Measurements from ENCODE around the gene ZFP92.

ZFP92 gene

DNA sequence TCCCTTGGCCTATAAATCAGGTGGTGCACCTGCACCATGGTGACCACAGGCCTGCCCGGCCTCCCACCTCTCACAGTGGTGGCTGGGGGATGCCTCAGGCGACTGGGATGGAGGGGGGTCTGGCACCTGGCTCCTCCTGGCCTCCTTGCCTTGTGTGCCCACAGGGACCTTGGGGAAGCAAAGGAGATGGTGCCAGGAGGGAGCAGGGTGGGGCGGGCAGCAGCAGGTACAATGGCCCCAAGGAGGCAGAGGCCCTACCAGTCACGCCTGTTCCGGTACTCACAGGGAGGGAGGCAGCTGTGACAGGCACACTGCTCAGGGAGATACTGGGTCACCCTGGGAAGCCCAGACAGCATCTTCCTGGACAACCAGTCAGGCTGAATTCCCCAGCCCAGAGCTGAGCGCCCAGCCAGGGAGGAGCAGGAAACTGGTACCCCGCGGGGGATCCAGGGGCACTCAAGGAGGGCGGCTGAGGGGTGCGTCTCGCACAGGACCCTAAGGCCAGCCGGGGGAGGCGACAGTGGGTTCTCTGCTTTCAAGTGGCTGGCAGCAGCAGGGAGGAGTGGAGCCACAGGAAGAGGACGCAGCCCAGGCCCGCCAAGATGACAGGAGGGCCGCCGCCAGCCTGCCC is 35.8 kb downstream of the ZFP92 start:
- Mint-ChIP-seq H3K4me3 (no peak overlapping the region), H3K4me1 (ENCODE audit: low read depth) (no peaks in the 10 kb centered on the region), H3K9me3 (ENCODE audit: low read depth) (no peaks in the 10 kb centered on the region), H3K27me3 (no peaks in the 10 kb centered on the region), H3K36me3 (no peaks in the 10 kb centered on the region), H3K27ac (no peak overlapping the region)

DNA sequence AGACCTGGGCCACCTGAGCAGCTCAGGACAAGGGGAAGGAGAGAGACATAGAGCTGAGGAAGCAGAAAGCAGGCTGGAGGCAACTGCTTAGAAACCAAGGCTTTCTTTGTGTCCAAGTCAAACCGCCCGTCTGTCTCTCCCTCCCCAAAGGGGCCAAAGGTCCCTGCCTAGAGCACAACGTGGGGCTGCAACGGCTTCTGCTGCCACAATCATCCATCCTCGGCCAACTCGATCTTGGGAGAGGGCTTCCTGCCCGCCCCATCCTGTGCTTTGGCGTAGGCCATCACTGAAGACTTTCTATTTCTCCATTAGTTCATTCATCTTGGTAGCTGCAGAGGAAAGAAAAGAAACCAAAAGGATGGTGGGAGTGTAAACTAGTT is 36.3 kb downstream of the ZFP92 start:
- Mint-ChIP-seq H3K4me1 (ENCODE audit: low read depth) (no peaks in the 10 kb centered on the region), H3K9me3 (ENCODE audit: low read depth) (no peaks in the 10 kb centered on the region), H3K36me3 (no peaks in the 10 kb centered on the region), H3K27me3 (no peaks in the 10 kb centered on the region), H3K27ac (no peak overlapping the region), H3K4me3 (no peak overlapping the region)

DNA sequence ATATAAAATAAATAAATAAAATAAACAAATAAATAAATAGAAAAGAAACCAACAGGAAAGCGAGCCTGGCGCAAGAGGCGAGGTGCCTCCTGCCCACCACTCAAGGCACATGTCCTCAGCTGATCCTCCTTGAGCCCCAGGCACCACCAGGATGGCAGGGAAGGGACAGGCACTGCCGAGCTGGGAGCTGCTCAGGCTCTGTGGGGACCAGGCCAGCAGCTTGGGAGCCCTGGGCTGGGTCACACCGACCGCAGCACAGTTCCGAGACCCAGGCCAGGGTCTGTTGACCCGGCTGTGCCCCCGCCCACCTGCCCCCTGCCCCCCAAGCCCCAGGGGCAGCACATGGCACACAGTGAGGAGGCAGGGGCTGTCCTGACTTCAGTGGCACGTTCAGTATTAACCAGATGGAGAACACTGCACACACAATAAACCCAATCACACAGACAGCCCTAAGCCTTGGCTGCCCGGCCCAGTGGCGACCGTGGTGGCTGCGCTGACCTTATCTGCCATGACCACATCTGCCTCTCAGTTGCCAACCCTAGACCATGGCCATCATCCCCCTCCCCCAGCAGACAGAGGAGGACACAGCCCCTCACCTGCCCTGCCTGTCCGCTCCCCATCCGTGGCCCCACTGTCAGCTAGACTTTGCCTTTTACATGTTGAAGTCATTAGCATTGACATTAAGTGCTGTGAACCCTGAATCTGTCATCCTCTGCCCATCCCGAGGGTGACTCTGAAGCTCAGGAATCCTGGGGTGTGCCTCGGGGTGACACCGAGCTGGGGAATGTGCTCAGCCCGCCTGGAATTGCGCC is 37.5 kb downstream of the ZFP92 start:
- Mint-ChIP-seq H3K27me3 (no peaks in the 10 kb centered on the region), H3K4me1 (ENCODE audit: low read depth) (no peaks in the 10 kb centered on the region), H3K4me3 (no peak overlapping the region), H3K27ac (no peak overlapping the region), H3K9me3 (ENCODE audit: low read depth) (no peaks in the 10 kb centered on the region), H3K36me3 (no peaks in the 10 kb centered on the region)

DNA sequence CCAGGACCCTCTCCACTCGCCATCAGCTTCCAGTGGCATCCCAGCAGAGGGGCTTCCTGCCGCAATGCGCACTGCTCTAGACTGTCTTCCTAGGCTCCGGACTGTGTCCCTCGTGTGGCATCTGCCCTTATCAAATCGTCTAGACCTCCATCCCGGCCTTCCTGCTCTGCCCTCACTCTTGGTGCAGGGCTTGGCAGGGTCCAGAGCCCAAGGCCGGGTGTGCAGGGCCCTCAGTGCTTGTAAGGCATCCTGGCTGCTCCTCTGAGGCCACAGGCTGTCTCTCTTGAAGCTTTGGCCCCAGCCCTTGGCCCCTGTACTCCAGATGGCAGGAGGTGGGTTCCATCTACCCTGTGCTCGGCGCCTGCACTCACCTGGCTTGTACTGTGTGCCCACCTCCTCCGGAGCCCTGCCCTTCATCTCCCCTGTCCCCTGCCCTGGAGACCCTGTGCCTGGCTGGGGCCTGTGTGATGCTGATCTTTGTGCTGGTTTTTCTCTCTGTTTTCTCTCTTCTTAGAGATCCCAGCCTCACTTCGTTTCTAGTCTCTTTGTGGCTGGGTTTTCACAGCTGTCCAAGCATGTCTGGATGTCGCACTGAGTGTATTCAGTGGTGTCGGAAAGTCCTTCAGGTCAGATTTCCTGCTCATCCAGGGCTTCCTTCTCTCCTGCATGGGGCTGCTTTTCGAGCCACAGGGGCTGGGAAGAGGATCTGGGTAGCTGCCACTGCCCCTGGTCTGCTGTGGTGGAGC is 38.3 kb downstream of the ZFP92 start:
- Mint-ChIP-seq H3K36me3 (no peaks in the 10 kb centered on the region), H3K27me3 (no peaks in the 10 kb centered on the region), H3K9me3 (ENCODE audit: low read depth) (no peaks in the 10 kb centered on the region), H3K27ac (no peak overlapping the region), H3K4me3 (no peak overlapping the region), H3K4me1 (ENCODE audit: low read depth) (no peaks in the 10 kb centered on the region)

DNA sequence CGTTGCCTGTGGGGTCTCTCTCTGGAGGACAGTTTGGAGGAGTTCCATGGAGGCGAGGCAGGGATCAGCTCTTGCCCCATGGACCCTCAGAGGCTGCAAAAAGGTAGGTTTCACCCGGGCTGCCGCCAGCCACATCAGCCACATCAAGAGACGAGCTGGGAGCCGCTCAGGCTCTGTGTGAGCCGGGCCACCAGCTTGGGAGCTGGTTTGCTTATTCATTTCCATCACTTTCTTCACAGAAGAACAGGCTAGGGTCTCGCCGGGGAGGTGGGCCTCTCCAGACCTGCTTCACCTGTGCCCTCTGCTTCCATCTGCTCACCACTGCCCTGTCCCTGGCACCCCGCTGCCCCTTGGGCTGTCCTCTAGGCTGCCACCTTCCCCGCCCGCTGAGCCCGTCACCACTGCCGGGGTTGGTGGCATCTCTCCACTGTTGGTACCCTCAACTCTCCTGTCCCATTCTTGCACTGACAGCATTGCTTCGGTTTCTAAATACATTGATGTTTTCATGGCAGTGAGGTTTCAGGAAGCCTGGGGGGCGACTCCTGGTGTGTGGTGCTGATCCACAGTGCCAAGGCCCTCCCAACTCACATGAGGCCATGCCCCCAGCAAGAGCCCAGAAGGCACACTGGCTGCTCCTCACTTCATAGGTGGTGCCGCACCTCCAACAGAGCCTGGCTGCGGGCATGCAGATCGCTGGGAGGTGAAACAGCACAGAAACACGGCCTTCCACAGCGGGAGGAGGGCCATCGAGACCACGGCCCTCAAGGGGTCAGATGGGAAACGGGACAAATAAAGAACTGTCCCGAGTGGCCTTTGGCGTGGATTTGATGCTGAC is 39.1 kb downstream of the ZFP92 start:
- Mint-ChIP-seq H3K4me1 (ENCODE audit: low read depth) (no peaks in the 10 kb centered on the region), H3K27ac (no peak overlapping the region), H3K9me3 (ENCODE audit: low read depth) (no peaks in the 10 kb centered on the region), H3K4me3 (no peak overlapping the region), H3K27me3 (no peaks in the 10 kb centered on the region), H3K36me3 (no peaks in the 10 kb centered on the region)

- no peaks in the 10 kb centered on the region for H3K36me3 Mint-ChIP-seq
- H3K4me3 Mint-ChIP-seq = no peak overlapping the region
- no peaks in the 10 kb centered on the region for H3K4me1 Mint-ChIP-seq (ENCODE audit: low read depth)
- no peaks in the 10 kb centered on the region for H3K27me3 Mint-ChIP-seq
- no peak overlapping the region for H3K27ac Mint-ChIP-seq
- H3K9me3 Mint-ChIP-seq (ENCODE audit: low read depth) = no peaks in the 10 kb centered on the region
Measured at GRCh38 chrX:153450949-153451277, 39.6 kb downstream of the ZFP92 start.

DNA sequence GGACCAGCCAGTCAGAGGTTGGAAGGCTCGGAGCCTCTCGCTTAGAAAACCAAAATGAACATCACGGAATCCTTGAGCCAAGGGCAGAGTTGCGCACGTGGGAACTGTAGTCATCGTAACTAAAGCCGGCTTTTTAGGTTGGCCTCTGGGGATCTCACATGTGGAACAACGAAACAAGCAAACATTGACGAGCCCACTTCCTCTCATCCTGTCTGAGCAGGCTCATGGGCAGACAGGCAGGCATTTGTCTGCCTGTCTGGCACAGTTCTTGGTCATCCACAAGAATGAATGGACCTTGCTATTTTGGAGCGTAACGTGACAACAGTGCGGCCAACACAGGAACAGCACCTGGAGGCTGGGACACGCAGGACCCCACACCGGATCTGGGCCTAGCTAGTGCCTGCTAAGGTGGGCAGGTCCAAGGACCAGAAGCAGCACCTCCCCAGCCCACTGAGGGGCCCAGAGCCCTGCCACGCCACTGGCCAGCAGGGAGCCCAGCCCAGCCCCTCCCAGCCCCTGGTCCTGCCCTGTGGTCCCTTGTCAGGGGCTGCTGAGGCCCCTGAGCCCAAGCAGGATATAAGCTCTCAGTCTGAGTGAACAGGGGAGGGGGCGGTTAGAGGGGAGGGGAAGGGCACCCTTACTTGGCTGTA is 43.8 kb downstream of the ZFP92 start:
- Mint-ChIP-seq H3K27ac (no peak overlapping the region), H3K4me3 (no peak overlapping the region), H3K9me3 (ENCODE audit: low read depth) (no peaks in the 10 kb centered on the region), H3K4me1 (ENCODE audit: low read depth) (no peaks in the 10 kb centered on the region), H3K36me3 (no peaks in the 10 kb centered on the region), H3K27me3 (no peaks in the 10 kb centered on the region)

DNA sequence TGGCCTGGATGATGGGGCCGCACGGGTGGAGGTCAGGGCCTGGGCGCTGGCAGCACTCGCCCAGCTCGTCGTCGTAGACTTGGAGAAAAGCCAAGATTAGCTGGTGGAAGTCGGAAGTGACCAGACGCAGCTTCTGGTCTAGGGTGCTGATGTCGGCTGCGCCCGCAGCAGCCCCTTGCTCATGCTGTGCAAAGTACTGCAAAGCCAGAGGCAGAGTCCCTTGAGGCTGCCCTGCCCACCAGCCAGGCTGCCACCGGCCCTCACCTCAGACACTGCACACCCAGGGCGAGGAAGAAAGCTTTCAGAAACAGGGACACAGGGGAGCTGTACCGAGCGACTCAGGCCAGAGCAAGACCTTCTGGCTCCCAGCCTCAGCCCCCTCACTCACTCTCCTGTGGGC is 44.3 kb downstream of the ZFP92 start:
- H3K27me3 Mint-ChIP-seq = no peaks in the 10 kb centered on the region
- no peak overlapping the region for H3K27ac Mint-ChIP-seq
- no peaks in the 10 kb centered on the region for H3K9me3 Mint-ChIP-seq (ENCODE audit: low read depth)
- H3K4me3 Mint-ChIP-seq = no peak overlapping the region
- H3K4me1 Mint-ChIP-seq (ENCODE audit: low read depth) = no peaks in the 10 kb centered on the region
- no peaks in the 10 kb centered on the region for H3K36me3 Mint-ChIP-seq

DNA sequence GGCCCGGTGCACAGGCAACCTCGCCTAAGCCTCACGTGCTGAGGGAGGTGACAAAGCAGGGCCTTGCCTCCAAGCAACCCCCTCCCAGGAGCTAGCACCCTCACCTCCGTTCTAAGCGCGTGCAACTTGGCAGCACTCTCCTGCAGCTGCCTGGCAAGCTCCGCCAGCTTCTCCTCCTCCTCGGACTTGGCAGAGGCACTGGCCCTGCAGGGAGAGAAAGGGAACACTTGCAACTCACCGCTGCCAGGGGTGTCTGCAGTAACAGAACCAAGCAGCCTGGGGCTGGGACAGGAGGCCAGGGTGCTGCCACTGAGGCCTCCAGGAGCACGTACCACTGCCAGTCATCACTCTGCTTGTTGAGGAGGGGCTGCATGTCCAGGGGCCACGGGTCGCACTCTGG is 44.9 kb downstream of the ZFP92 start:
- H3K9me3 Mint-ChIP-seq (ENCODE audit: low read depth) = no peaks in the 10 kb centered on the region
- no peak overlapping the region for H3K27ac Mint-ChIP-seq
- no peaks in the 10 kb centered on the region for H3K27me3 Mint-ChIP-seq
- H3K4me1 Mint-ChIP-seq (ENCODE audit: low read depth) = no peaks in the 10 kb centered on the region
- no peaks in the 10 kb centered on the region for H3K36me3 Mint-ChIP-seq
- no peak overlapping the region for H3K4me3 Mint-ChIP-seq

DNA sequence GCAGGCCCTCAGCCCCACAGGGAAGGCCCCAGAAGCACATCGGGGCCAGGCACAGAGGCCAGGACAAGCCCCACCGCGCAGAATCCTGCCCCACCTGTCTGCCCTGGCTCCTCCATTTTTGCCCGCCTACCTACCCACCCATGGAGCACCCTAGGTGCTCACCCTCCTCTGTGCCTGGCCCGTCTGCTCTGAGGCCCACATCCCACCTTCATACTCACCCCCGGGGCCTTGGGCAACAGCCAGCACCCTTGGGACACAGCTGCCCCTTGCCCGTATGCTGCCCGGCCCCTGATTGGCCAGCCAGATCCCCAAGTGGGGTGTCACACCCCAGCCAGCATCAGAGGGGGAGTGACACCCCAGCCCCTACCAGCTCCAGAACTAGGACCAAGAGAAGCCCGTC is 45.4 kb downstream of the ZFP92 start:
- Mint-ChIP-seq H3K36me3 (no peaks in the 10 kb centered on the region), H3K4me3 (no peak overlapping the region), H3K27me3 (no peaks in the 10 kb centered on the region), H3K27ac (no peak overlapping the region), H3K9me3 (ENCODE audit: low read depth) (no peaks in the 10 kb centered on the region), H3K4me1 (ENCODE audit: low read depth) (no peaks in the 10 kb centered on the region)

DNA sequence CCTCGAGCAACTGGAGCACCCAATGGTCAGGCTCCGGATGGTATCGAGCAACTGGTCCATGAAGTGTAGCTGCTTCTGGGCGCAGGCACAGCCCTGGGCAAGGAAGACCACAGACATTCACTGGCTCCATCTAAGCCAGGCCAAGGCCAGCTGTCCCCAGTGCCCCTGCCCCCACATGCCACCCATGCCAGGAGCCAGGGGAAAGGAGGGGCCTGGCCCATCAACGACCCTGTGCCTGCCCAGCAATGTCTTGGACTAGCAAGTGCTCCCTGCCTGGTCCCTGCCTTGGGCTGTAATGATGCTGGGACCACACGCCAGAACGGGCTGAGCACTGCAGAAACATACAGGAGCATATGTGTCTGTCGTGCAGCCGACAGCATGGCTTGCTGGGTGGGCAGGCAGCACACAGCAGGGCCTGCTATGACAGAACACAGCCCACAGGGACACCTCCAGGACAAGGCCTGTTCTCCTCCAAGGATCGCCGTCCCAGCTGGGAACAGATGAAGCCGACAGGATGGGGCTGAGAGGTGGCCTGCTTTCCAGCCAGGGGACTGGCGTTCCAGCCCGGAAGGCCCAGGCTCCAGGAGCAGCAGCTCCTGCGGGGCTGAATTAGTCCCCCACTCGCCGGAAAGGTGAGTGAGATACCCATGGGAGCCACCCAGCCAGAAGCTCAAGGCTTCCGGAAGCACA is 46.0 kb downstream of the ZFP92 start:
- no peaks in the 10 kb centered on the region for H3K9me3 Mint-ChIP-seq (ENCODE audit: low read depth)
- no peak overlapping the region for H3K4me3 Mint-ChIP-seq
- H3K4me1 Mint-ChIP-seq (ENCODE audit: low read depth) = no peaks in the 10 kb centered on the region
- no peaks in the 10 kb centered on the region for H3K36me3 Mint-ChIP-seq
- H3K27ac Mint-ChIP-seq = no peak overlapping the region
- H3K27me3 Mint-ChIP-seq = no peaks in the 10 kb centered on the region

GRCh38 chrX:153457827-153458466 is 46.7 kb downstream of the ZFP92 start:
- no peaks in the 10 kb centered on the region for H3K4me1 Mint-ChIP-seq (ENCODE audit: low read depth)

DNA sequence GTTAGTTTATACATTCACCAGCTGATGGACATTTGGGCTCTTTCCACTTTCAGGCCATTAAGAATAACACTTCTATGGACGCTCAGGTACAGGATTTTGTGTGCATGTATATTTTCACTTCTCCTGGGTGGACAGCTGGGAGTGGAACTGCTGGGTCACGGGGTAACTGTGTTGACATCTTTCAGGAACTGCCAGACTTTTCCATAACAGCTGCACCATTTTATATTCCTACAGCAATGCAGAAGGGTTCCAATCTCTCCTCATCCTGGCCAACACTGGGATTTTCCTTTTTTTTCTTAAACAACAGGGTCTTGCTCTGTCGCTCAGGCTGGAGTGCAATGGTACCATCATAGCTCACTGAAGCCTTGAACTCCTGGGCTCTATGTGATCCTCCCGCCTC is 47.2 kb downstream of the ZFP92 start:
- H3K27ac Mint-ChIP-seq = no peak overlapping the region
- H3K4me1 Mint-ChIP-seq (ENCODE audit: low read depth) = no peaks in the 10 kb centered on the region
- no peaks in the 10 kb centered on the region for H3K36me3 Mint-ChIP-seq
- no peak overlapping the region for H3K4me3 Mint-ChIP-seq
- no peaks in the 10 kb centered on the region for H3K9me3 Mint-ChIP-seq (ENCODE audit: low read depth)
- H3K27me3 Mint-ChIP-seq = no peaks in the 10 kb centered on the region

More at GRCh38 chrX:153457827-153458466, 46.7 kb downstream of the ZFP92 start:
- Mint-ChIP-seq H3K4me3 (no peak overlapping the region), H3K9me3 (ENCODE audit: low read depth) (no peaks in the 10 kb centered on the region), H3K27ac (no peak overlapping the region), H3K36me3 (no peaks in the 10 kb centered on the region), H3K27me3 (no peaks in the 10 kb centered on the region)

DNA sequence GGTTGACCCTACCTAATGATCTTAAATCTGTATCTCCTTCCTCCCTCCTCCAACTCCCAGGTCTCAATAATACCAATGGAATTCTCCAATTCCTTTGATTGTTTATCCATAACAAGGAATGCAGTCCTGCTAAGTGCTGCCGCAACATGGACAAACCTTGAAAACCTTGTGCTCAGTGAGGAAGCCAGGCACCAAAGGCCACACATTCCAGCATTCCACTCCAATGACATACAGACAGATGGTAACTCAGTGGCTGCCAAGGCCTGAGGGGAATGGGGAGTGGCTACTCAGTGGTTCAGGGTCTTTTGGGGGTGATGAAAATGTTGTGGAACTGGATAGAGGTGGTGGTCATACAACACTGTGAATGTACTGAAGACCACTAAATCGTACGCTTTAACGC is 48.7 kb downstream of the ZFP92 start:
- no peaks in the 10 kb centered on the region for H3K27me3 Mint-ChIP-seq
- H3K9me3 Mint-ChIP-seq (ENCODE audit: low read depth) = no peaks in the 10 kb centered on the region
- H3K4me3 Mint-ChIP-seq = no peak overlapping the region
- H3K27ac Mint-ChIP-seq = no peak overlapping the region
- no peaks in the 10 kb centered on the region for H3K36me3 Mint-ChIP-seq
- H3K4me1 Mint-ChIP-seq (ENCODE audit: low read depth) = no peaks in the 10 kb centered on the region
